GM19239 (cell line): ENCODE measurements around the gene TAS2R19.

ENCODE experiments used
- DNase-seq: peaks from one replicate; pipeline ENCODE4 v3.0.0; 2011; ENCODE audit warnings: low spot score; ENCODE audit not compliant: insufficient read length
- FAIRE-seq: peaks from 2 replicates; lab custom pipeline; 2011; peaks lifted over from hg19 to GRCh38; lab: Jason Lieb, UNC

TAS2R19 gene

GRCh38 chr12:10998204-10998603 is 24.2 kb downstream of the TAS2R19 start, which contains the start of gene TAS2R20:
TSS of gene TAS2R20 (minus strand) at chr12:10998304. CDS start at chr12:10997875, 429 bp downstream.
- DNase-seq (no peak), FAIRE-seq (no peak)

- DNase-seq (no peak), FAIRE-seq (no peak)
Observed at GRCh38 chr12:10994307-10994706, 28.1 kb downstream of the TAS2R19 start.

- DNase-seq (no peak), FAIRE-seq (peak; percentile 4)
Observed at GRCh38 chr12:10989107-10989506, 33.3 kb downstream of the TAS2R19 start.

- DNase-seq (no peak), FAIRE-seq (no peak)
Observed at GRCh38 chr12:10986812-10987211, 35.6 kb downstream of the TAS2R19 start, which contains the start of gene TAS2R50. TSS of gene TAS2R50 (minus strand) at chr12:10986912. CDS start at chr12:10986860, 52 bp downstream.

GRCh38 chr12:10982244-10982643 is 40.2 kb downstream of the TAS2R19 start:
- FAIRE-seq (no peak), DNase-seq (no peak)

GRCh38 chr12:10974965-10975364 is 47.5 kb downstream of the TAS2R19 start:
- no peak for DNase-seq
- no peak for FAIRE-seq
